Fibroblast of mammary gland (primary cell): ENCODE measurements around the gene CD180.

Source experiments
- DNase-seq: peaks from one replicate; pipeline ENCODE4 v3.0.0-alpha.2; 2010; ENCODE audit warnings: low read depth
- H3K4me3 ChIP-seq: 2 replicates; pipeline ENCODE4 v1.5.1; 2011; ENCODE audit warnings: low read depth, mild to moderate bottlenecking, low read length, moderate library complexity; ENCODE audit not compliant: control insufficient read depth
- TF ChIP-seq, protein P1 (sequence below): conservative IDR thresholded peaks from 2 replicates; pipeline ENCODE4 v1.5.1; 2011; ENCODE audit warnings: low read depth, low read length, inconsistent platforms; ENCODE audit not compliant: control insufficient read depth, insufficient read depth

Gene CD180

GRCh38 chr5:67196537-67197059 is at the start of gene CD180:
Gene CD180, minus strand, starts transcription at chr5:67196799. Its CDS starts 158 bp downstream, at chr5:67196641.
- no peak within 1 kb of the TSS for H3K4me3 ChIP-seq
- no peak for DNase-seq
- TF ChIP-seq, protein P1, sequence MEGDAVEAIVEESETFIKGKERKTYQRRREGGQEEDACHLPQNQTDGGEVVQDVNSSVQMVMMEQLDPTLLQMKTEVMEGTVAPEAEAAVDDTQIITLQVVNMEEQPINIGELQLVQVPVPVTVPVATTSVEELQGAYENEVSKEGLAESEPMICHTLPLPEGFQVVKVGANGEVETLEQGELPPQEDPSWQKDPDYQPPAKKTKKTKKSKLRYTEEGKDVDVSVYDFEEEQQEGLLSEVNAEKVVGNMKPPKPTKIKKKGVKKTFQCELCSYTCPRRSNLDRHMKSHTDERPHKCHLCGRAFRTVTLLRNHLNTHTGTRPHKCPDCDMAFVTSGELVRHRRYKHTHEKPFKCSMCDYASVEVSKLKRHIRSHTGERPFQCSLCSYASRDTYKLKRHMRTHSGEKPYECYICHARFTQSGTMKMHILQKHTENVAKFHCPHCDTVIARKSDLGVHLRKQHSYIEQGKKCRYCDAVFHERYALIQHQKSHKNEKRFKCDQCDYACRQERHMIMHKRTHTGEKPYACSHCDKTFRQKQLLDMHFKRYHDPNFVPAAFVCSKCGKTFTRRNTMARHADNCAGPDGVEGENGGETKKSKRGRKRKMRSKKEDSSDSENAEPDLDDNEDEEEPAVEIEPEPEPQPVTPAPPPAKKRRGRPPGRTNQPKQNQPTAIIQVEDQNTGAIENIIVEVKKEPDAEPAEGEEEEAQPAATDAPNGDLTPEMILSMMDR = no peak

DNA sequence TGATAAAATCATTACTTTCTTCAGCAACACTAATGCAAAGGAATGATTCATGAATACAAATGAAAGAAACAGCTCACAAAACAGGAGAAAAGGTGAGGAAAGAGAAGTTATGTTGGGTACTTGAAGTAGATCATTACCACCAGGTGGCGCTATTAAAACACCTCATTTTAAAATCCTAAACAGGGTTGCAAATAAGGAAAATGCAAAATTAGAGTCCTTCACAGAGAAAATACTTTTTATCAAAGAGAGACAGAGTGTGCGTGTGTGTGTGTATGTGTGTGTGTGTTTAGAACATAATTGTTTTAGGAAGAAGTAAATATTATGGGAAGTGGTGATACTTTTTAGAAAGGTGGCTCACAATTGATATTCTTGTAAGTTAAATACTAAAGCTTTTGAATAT is 49.5 kb upstream of the CD180 start:
- no peak overlapping the region for H3K4me3 ChIP-seq
- peak; percentile 90 for DNase-seq
- TF ChIP-seq, protein P1 = peak; percentile 58

DNA sequence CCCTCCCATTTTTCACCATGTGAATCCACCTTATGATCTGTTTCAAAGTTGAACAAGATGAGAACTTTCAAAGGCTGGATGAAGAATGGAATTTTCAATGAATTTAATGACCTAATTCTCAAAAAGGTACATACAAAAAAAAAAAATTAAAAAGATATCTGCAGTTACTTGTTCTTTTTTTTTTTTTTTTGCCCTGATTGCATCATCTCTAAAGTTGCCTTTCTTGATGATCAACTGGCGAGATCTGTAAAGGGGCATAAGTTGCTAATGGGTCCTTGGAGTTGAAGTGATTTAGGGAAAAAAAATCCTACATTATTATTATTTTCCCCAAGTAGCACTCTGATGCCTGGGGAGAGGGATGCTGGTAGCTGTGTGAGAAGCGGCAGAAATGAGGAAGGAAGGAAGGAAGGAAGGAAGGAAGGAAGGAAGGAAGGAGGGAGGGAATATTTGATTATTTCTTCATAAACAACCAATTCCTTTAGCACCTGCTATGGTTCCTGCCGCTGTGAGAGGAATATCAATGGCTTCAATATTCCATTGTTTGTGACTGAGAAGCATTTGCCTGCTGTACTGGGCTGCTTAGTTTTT is 48.8 kb upstream of the CD180 start:
- DNase-seq = no peak
- no peak overlapping the region for H3K4me3 ChIP-seq
- TF ChIP-seq, protein P1 = no peak

DNA sequence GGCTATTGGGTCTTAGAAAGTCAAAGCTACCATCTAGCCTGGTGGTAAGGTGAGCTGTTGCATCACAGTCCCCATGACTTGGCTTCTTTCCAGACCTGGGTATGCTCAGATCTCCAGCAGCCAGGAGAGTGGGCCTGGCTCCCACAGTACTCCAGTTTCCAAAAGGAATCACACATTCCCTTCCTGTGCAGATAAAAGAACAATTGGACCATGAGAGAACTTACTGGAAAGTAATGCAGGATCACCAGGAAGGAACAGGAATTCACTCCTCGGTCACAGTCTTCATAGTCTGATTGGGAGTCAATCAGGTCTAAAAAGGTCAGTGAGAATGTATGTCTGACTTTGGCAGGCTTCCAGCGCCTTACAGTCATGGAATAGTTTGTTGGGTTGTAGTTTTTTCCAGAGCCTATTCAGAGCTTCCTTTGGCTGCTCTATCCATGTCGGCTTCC is 47.8 kb upstream of the CD180 start:
- H3K4me3 ChIP-seq = no peak overlapping the region
- TF ChIP-seq, protein P1 = no peak
- DNase-seq = no peak

DNA sequence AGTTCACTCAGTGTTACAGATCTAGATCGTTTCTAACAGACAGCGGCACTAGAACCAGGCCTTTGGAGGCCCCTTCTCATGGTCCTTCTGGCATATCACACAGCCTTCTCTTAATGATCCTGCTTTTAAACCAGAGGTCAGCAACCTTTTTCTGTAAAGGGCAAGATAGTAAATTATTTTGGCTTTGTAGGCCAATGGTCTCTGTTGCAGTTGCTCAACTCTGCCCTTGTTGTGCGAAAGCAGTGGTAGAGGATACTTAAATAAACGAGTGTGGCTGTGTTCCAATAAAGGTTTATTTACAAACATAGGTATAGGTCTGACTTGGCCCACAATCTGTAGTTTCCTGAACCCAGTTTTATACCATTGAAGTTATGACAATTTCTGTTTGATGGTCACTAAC is 47.3 kb upstream of the CD180 start:
- TF ChIP-seq, protein P1 = no peak
- H3K4me3 ChIP-seq = no peak overlapping the region
- no peak for DNase-seq

GRCh38 chr5:67243349-67243748 is 46.8 kb upstream of the CD180 start:
- no peak overlapping the region for H3K4me3 ChIP-seq
- no peak for DNase-seq
- TF ChIP-seq, protein P1 = no peak
